ENCODE measurements around the gene OR52K1.

GRCh38 chr11:4464216-4465159, 18.0 kb upstream of the OR52K1 start:
- TF ChIP-seq POLR2A (IDR thresholded peaks at IDR 0.05) = no peak
- TF ChIP-seq CTCF (IDR thresholded peaks at IDR 0.05) = no peak
